Testis (tissue), 3 donors: ENCODE results near the gene DGCR6L. TPM values are rescaled to one million over a fixed set of nuclear protein-coding genes. Genes with fewer than 3 reads are reported as not detected.
"Not testable (repeated sequence)": the region's sequence is repeated elsewhere in the genome, so short reads cannot be mapped to it uniquely, and the experiment has no call there.

Experiments
- DNase-seq: peaks from one replicate; pipeline ENCODE4 v3.0.0-alpha.2; 2019
- H3K27ac ChIP-seq, 2 donors: fragments of 200-600 bp; sonication (generic); one replicate each; pipeline ENCODE4 v1.5.1; 2019
- H3K27me3 ChIP-seq: fragments of 200-600 bp; sonication (generic); one replicate; pipeline ENCODE4 v1.5.1; 2019
- H3K36me3 ChIP-seq: fragments of 200-600 bp; sonication (generic); one replicate; pipeline ENCODE4 v1.5.1; 2017; ENCODE audit warnings: low read depth; ENCODE audit errors: missing control alignments
- H3K4me1 ChIP-seq: fragments of 200-600 bp; sonication (generic); one replicate; pipeline ENCODE4 v1.5.1; 2019
- H3K4me3 ChIP-seq, 2 donors: fragments of 200-600 bp; sonication (generic); one replicate each; pipeline ENCODE4 v1.5.1; 2017 to 2019
- H3K9me3 ChIP-seq: fragments of 200-600 bp; sonication (generic); one replicate; pipeline ENCODE4 v1.5.1; 2017
- CTCF ChIP-seq, 3 experiments: fragments of 450-650 bp in 2 of 3; fragments of 200-600 bp in 1 of 3; sonication (generic) in 1 of 3; IDR thresholded peaks; one replicate each; pipeline ENCODE4 v1.5.1; 2016 to 2019; ENCODE audit warnings: antibody characterized with exemption in 3 of 3, mild to moderate bottlenecking in 2 of 3, moderate library complexity in 1 of 3
- POLR2A ChIP-seq: fragments of 450-650 bp; IDR thresholded peaks from one replicate; pipeline ENCODE4 v1.6.1; 2017; ENCODE audit warnings: antibody characterized with exemption, mild to moderate bottlenecking, moderate library complexity
- WGBS, 2 donors: methylation state at CpG; one replicate each; pipeline ENCODE4 v1.1.5; 2018; 5-methylcytosine and 5-hydroxymethylcytosine counted together
- intact Hi-C: fragments of 100-400 bp; cut with DNase I; formaldehyde crosslinking; loops from one replicate; pipeline ENCODE4 v1.15.1; 2023; ENCODE audit warnings: low total_unique reads
- polyA plus RNA-seq: library from polyadenylated mRNA; stranded (reverse); fragments of 350-450 nt; fragmentation: Illumina TruSeq; extraction: RNeasy Lipid Tissue Mini Kit (QIAGEN cat#74804); gene quantifications from one replicate; pipeline ENCODE4 v1.2.3, GENCODE V29; 2014; ENCODE audit warnings: low read depth, low replicate concordance; ENCODE audit not compliant: insufficient read depth
- total RNA-seq, 2 donors: library from RNA; depleted of rRNA; stranded (reverse); fragments of >200 nt; gene quantifications; one replicate each; pipeline ENCODE4 v1.2.3, GENCODE V29; 2016

Gene DGCR6L
- total and polyA plus RNA-seq, 3 donors from 2014 or later: 152 to 257 (median 171) TPM

- H3K27me3 ChIP-seq: no peaks in the 10 kb centered on the region
- H3K36me3 ChIP-seq: no peaks in the 10 kb centered on the region
- WGBS, 2 donors: 97 to 98% methylated on average over 4 to 9 of the region's 9 CpGs
- intact Hi-C loops: no loop called here
- H3K4me1 ChIP-seq: peaks cover 4% of the 10 kb centered on the region
- no peak for TF ChIP-seq POLR2A
- no peak for TF ChIP-seq CTCF (IDR thresholded peaks at IDR 0.05)
- DNase-seq: no peak
- no peak overlapping the region for H3K27ac ChIP-seq
- H3K4me3 ChIP-seq: no peak overlapping the region
- no peaks in the 10 kb centered on the region for H3K9me3 ChIP-seq
Observed at GRCh38 chr22:20272174-20272573, 47.7 kb downstream of the DGCR6L start.

DNA sequence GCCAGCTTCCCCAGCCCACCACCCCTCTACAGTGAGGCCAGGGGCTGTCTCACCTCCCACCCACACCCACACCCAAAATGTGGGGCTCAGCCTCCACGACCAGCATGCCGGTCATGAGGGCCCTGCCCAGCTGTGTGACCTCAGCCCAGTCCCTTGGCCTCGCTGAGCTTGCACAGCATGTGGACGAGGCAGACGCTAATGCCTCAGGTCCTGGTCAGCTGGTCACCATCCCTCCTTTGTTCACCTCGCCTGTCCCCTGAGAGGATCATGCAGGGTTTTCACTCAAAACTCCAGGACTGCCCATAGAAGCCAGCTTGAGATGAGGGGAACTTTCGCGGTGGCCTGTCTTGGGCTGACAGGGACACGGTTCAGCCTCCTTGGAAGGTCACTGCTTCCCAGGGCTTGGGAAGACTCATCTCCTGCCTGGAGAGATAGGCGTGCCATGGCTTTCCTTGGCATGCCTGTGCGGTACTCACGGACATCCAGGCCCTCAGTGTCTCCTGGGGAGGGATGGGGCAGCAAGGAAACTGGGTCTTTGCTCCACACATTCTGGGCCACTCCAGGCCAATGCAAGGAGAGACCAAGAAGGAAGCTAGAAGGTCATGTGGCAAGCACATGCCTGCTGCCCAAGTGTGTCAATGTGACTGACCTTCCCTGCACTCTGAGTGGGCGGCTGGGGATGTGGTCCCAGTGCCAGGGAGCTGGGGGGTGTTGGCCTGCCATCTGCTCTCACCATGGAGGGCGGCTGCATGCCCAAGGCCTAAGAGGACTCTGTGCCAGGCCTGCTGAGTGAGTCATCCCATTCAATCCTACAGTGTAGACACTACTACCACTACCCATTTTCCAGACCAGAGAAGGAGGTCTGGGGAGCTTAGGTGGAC, 48.5 kb downstream of the DGCR6L start:
- Histone ChIP-seq H3K4me1 (peaks cover 4% of the 10 kb centered on the region), H3K36me3 (no peaks in the 10 kb centered on the region), H3K4me3 (no peak overlapping the region), H3K27me3 (no peaks in the 10 kb centered on the region), H3K9me3 (no peaks in the 10 kb centered on the region), H3K27ac (no peak overlapping the region)
- DNase-seq: no peak
- intact Hi-C loops: no loop called here
- TF ChIP-seq CTCF (IDR thresholded peaks at IDR 0.05) (no peak), POLR2A (no peak)
- 93% methylated on average over 7 to 11 of the region's 14 CpGs for WGBS, 2 donors

DNA sequence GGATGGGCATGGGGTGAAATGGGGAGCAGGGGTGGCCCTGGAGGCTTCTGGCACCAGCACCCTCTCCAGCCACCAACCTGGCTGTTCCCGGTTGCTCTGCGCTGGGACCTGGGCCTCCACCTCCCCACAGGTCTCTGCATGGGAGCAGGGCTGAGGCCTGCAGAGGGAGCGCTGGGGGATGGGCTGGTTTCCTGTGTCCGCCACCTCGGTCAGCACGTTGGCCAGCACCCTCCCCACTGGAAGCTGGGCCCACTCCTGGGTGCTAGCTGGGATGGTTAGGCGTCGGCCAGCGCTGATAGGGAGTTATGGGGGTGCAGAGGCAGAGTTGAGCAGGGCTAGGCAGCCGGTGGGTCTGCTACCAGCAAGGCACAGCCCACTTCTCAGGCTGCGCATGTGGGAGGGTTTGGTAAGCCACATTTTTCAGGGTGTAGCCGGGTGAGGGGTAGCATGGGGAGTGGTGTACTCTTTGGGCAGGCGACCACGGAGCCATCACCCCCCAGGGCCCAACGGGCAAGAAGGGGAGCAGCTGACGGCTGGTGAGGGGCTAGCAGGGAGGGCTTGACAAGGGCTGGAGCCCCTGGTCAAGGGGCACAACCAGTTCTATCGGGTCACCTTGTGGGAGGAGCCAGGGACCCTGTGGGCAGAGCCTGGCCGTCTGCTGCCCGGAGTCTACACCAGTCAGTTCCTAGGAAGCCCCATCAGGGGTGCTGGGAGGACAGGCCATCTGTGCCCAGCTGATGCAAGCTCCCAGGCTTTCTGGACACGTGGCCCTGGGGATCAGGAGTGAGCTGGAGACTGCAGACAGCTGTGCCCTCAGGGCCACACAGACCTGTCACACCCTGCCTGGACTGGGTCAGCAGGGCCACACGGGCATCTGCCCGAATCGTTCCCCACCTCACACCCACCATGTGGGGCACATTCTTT, 49.4 kb downstream of the DGCR6L start:
- DNase-seq, H3K4me1 ChIP-seq, H3K9me3 ChIP-seq, H3K27ac ChIP-seq, H3K27me3 ChIP-seq, H3K36me3 ChIP-seq, intact Hi-C loops, H3K4me3 ChIP-seq: not testable (repeated sequence)
- WGBS, 2 donors: 85% methylated on average over 19 of the region's 23 CpGs; no CpG with 5 or more reads in 1 of the 2 donors

GRCh38 chr22:20269673-20270072, 50.2 kb downstream of the DGCR6L start:
- DNase-seq, H3K4me1 ChIP-seq, H3K4me3 ChIP-seq, H3K9me3 ChIP-seq, H3K27me3 ChIP-seq, H3K27ac ChIP-seq, H3K36me3 ChIP-seq: not testable (repeated sequence)
- 91% methylated on average over 6 of the region's 8 CpGs; no CpG with 5 or more reads in 1 of the 2 donors for WGBS, 2 donors
- intact Hi-C loops: loop anchor here (5.0 kb wide), 1 partner anchor 112 kb away; no protein-coding TSS in a partner anchor

GRCh38 chr22:20269201-20269600, 50.7 kb downstream of the DGCR6L start:
- not testable (repeated sequence) for H3K4me3 ChIP-seq, H3K36me3 ChIP-seq, H3K9me3 ChIP-seq, DNase-seq, H3K4me1 ChIP-seq, H3K27me3 ChIP-seq, H3K27ac ChIP-seq
- intact Hi-C loops: loop anchor here (5.0 kb wide), 1 partner anchor 112 kb away; no protein-coding TSS in a partner anchor
- 92 to 100% methylated on average over 1 to 4 of the region's 4 CpGs for WGBS, 2 donors
